ENCODE results near the gene ACSS1. TPM values are rescaled to one million over a fixed set of nuclear protein-coding genes. Genes with fewer than 3 reads are reported as not detected.

Gene ACSS1
- total and polyA plus RNA-seq, 2 donors from 2014 or later = 30.6 to 72.3 TPM

GRCh38 chr20:25037288-25038102, 20.4 kb downstream of the ACSS1 start:
- DNase-seq (peak in 1 of 5 donors; percentile 54), FAIRE-seq (no peak)
- Histone ChIP-seq H3K9ac (ENCODE audit: low read length in 3 of 3) (no peak overlapping the region), H3K9me3 (ENCODE audit: control insufficient read depth in 2 of 3, insufficient read depth in 1 of 3, low read length in 3 of 3) (no peaks in the 10 kb centered on the region), H3K36me3 (ENCODE audit: control insufficient read depth in 2 of 3, insufficient read depth in 3 of 3, low read length in 3 of 3) (no peaks in the 10 kb centered on the region), H3K27ac (ENCODE audit: low read depth in 2 of 2, low read length in 2 of 2) (peak overlapping the region; percentile 47 to 71), H3K4me1 (ENCODE audit: control insufficient read depth in 2 of 3, insufficient read depth in 2 of 3, low read depth in 1 of 3, low read length in 3 of 3) (peaks cover 0 to 74% (median 67%) of the 10 kb centered on the region in 3 donors), H3K4me3 (ENCODE audit: low read length in 3 of 3) (no peak overlapping the region), H3K27me3 (ENCODE audit: control insufficient read depth, insufficient read depth, low read length) (no peaks in the 10 kb centered on the region)
- intact Hi-C loops (cut with DNase I) = no loop called here
- no peak for TF ChIP-seq CTCF (IDR thresholded peaks at IDR 0.05; ENCODE audit: borderline replicate concordance, extremely low read depth, insufficient read depth)

- no peaks in the 10 kb centered on the region for H3K36me3 ChIP-seq (ENCODE audit: control insufficient read depth in 2 of 3, insufficient read depth in 3 of 3, low read length in 3 of 3)
- H3K27me3 ChIP-seq (ENCODE audit: control insufficient read depth, insufficient read depth, low read length) = no peaks in the 10 kb centered on the region
- H3K4me1 ChIP-seq (ENCODE audit: control insufficient read depth in 2 of 3, insufficient read depth in 2 of 3, low read depth in 1 of 3, low read length in 3 of 3) = peaks cover 0 to 64% (median 60%) of the 10 kb centered on the region in 3 donors
- peak in 2 of 5 donors; percentile 11 to 24 for DNase-seq
- intact Hi-C loops (cut with DNase I) = no loop called here
- no peak for TF ChIP-seq CTCF (IDR thresholded peaks at IDR 0.05; ENCODE audit: borderline replicate concordance, extremely low read depth, insufficient read depth)
- H3K9me3 ChIP-seq (ENCODE audit: control insufficient read depth in 2 of 3, insufficient read depth in 1 of 3, low read length in 3 of 3) = no peaks in the 10 kb centered on the region
- H3K27ac ChIP-seq (ENCODE audit: low read depth in 2 of 2, low read length in 2 of 2) = peak overlapping the region in 1 of 2 donors; percentile 23
- H3K9ac ChIP-seq (ENCODE audit: low read length in 3 of 3) = no peak overlapping the region
- FAIRE-seq = no peak
- peak overlapping the region in 1 of 3 donors; percentile 10 for H3K4me3 ChIP-seq (ENCODE audit: low read length in 3 of 3)
These were observed 21.5 kb downstream of the ACSS1 start for GRCh38 chr20:25036331-25036936.

- no peak for FAIRE-seq
- H3K9ac ChIP-seq (ENCODE audit: low read length in 3 of 3) = no peak overlapping the region
- H3K27ac ChIP-seq (ENCODE audit: low read depth in 2 of 2, low read length in 2 of 2) = no peak overlapping the region
- H3K36me3 ChIP-seq (ENCODE audit: control insufficient read depth in 2 of 3, insufficient read depth in 3 of 3, low read length in 3 of 3) = peaks cover 0 to 1% (median 0%) of the 10 kb centered on the region in 3 donors
- intact Hi-C loops (cut with DNase I) = no loop called here
- DNase-seq = peak in 1 of 5 donors; percentile 3
- TF ChIP-seq CTCF (IDR thresholded peaks at IDR 0.05; ENCODE audit: borderline replicate concordance, extremely low read depth, insufficient read depth) = no peak
- no peaks in the 10 kb centered on the region for H3K9me3 ChIP-seq (ENCODE audit: control insufficient read depth in 2 of 3, insufficient read depth in 1 of 3, low read length in 3 of 3)
- peak overlapping the region in 1 of 3 donors; percentile 10 for H3K4me3 ChIP-seq (ENCODE audit: low read length in 3 of 3)
- H3K4me1 ChIP-seq (ENCODE audit: control insufficient read depth in 2 of 3, insufficient read depth in 2 of 3, low read depth in 1 of 3, low read length in 3 of 3) = peaks cover 0 to 61% (median 60%) of the 10 kb centered on the region in 3 donors
- no peaks in the 10 kb centered on the region for H3K27me3 ChIP-seq (ENCODE audit: control insufficient read depth, insufficient read depth, low read length)
These were observed 22.0 kb downstream of the ACSS1 start for GRCh38 chr20:25035921-25036320.

All from kidney (tissue), 14 donors.